Urinary bladder (tissue), 4 donors: Measurements from ENCODE around the gene APLP1. TPM values are rescaled to one million over a fixed set of nuclear protein-coding genes. Genes with fewer than 3 reads are reported as not detected.
A peak's percentile ranks its signal among the peaks of the same experiment; 100 is the strongest.
"Not testable (repeated sequence)": the region's sequence is repeated elsewhere in the genome, so short reads cannot be mapped to it uniquely, and the experiment has no call there.

Source experiments
- DNase-seq: peaks from one replicate; pipeline ENCODE4 v3.0.0-alpha.2; 2015; ENCODE audit errors: extremely low spot score
- H3K27ac ChIP-seq: one replicate; pipeline ENCODE4 v1.5.1; 2013; ENCODE audit warnings: low read depth, mild to moderate bottlenecking, moderate library complexity
- H3K36me3 ChIP-seq: one replicate; pipeline ENCODE4 v1.6.1; 2013; ENCODE audit warnings: mild to moderate bottlenecking, moderate library complexity; ENCODE audit not compliant: insufficient read depth
- H3K4me1 ChIP-seq: one replicate; pipeline ENCODE4 v1.6.1; 2013; ENCODE audit warnings: mild to moderate bottlenecking, moderate library complexity; ENCODE audit not compliant: insufficient read depth
- H3K4me3 ChIP-seq: one replicate; pipeline ENCODE4 v1.5.1; 2013; ENCODE audit warnings: low read depth, low read length
- WGBS: extraction: QIAGEN DNeasy Blood & Tissue Kit; methylation state at CpG from one replicate; pipeline ENCODE4 v1.1.7; 2013; 5-methylcytosine and 5-hydroxymethylcytosine counted together
- polyA plus RNA-seq: library from polyadenylated mRNA; stranded (reverse); fragments of 200-250 nt; gene quantifications from one replicate; pipeline ENCODE4 v1.2.3, GENCODE V29; 2013
- total RNA-seq: library from RNA; depleted of rRNA; stranded (reverse); fragments of >200 nt; gene quantifications from one replicate; pipeline ENCODE4 v1.2.3, GENCODE V29; 2014
- donor health status: healthy with polysubstance abuse.
- donor health status: healthy.

APLP1 gene
- total and polyA plus RNA-seq, 2 donors, result 3.0 to 5.8 TPM

GRCh38 chr19:35860818-35861639 is 7.3 kb upstream of the APLP1 start:
- H3K27ac ChIP-seq, result no peak overlapping the region
- no peak for DNase-seq
- H3K36me3 ChIP-seq, result no peaks in the 10 kb centered on the region
- no peaks in the 10 kb centered on the region for H3K4me1 ChIP-seq
- H3K4me3 ChIP-seq, result no peak overlapping the region
- WGBS, result 11% methylated on average over 55 of the region's 55 CpGs

GRCh38 chr19:35861640-35862160 is 6.7 kb upstream of the APLP1 start:
- H3K4me3 ChIP-seq, result no peak overlapping the region
- 53% methylated on average over 19 of the region's 19 CpGs for WGBS
- no peak overlapping the region for H3K27ac ChIP-seq
- H3K36me3 ChIP-seq, result no peaks in the 10 kb centered on the region
- no peak for DNase-seq
- H3K4me1 ChIP-seq, result no peaks in the 10 kb centered on the region

- Histone ChIP-seq H3K36me3 (no peaks in the 10 kb centered on the region), H3K4me1 (no peaks in the 10 kb centered on the region), H3K4me3 (no peak overlapping the region), H3K27ac (no peak overlapping the region)
- 79% methylated on average over 14 of the region's 14 CpGs for WGBS
- DNase-seq, result no peak
Measured at GRCh38 chr19:35862528-35862927, 5.8 kb upstream of the APLP1 start.

- Histone ChIP-seq H3K4me3 (no peak overlapping the region), H3K27ac (no peak overlapping the region), H3K36me3 (no peaks in the 10 kb centered on the region), H3K4me1 (no peaks in the 10 kb centered on the region)
- WGBS, result 87% methylated on average over 5 of the region's 5 CpGs
- DNase-seq, result no peak
Measured at GRCh38 chr19:35863018-35863417, 5.4 kb upstream of the APLP1 start.

- no peak overlapping the region for H3K27ac ChIP-seq
- DNase-seq, result no peak
- 1% methylated on average over 15 of the region's 15 CpGs for WGBS
- peak overlapping the region; percentile 40 for H3K4me3 ChIP-seq
- peaks cover 4% of the 10 kb centered on the region for H3K4me1 ChIP-seq
- H3K36me3 ChIP-seq, result no peaks in the 10 kb centered on the region
Measured at GRCh38 chr19:35868823-35869326, 501 bp downstream of the APLP1 start.

GRCh38 chr19:35869327-35870123 is 1.2 kb downstream of the APLP1 start:
- DNase-seq, result no peak
- no peak overlapping the region for H3K27ac ChIP-seq
- peaks cover 4% of the 10 kb centered on the region for H3K4me1 ChIP-seq
- 2% methylated on average over 51 of the region's 51 CpGs for WGBS
- H3K4me3 ChIP-seq, result no peak overlapping the region
- H3K36me3 ChIP-seq, result no peaks in the 10 kb centered on the region

- not testable (repeated sequence) for H3K4me1 ChIP-seq, H3K4me3 ChIP-seq, DNase-seq, H3K27ac ChIP-seq, H3K36me3 ChIP-seq
- 38% methylated on average over 26 of the region's 26 CpGs for WGBS
Measured at GRCh38 chr19:35870124-35870736, 1.9 kb downstream of the APLP1 start.

- Histone ChIP-seq H3K4me3 (no peak overlapping the region), H3K36me3 (no peaks in the 10 kb centered on the region), H3K4me1 (peaks cover 4% of the 10 kb centered on the region), H3K27ac (no peak overlapping the region)
- 81% methylated on average over 12 of the region's 12 CpGs for WGBS
- DNase-seq, result no peak
Measured at GRCh38 chr19:35870798-35871197, 2.4 kb downstream of the APLP1 start.

GRCh38 chr19:35871611-35872010 is 3.2 kb downstream of the APLP1 start:
- no peak for DNase-seq
- Histone ChIP-seq H3K4me3 (no peak overlapping the region), H3K4me1 (peaks cover 4% of the 10 kb centered on the region), H3K27ac (no peak overlapping the region), H3K36me3 (no peaks in the 10 kb centered on the region)
- 86% methylated on average over 12 of the region's 12 CpGs for WGBS

- Histone ChIP-seq H3K4me3 (no peak overlapping the region), H3K36me3 (no peaks in the 10 kb centered on the region), H3K4me1 (peaks cover 4% of the 10 kb centered on the region), H3K27ac (no peak overlapping the region)
- WGBS, result 85% methylated on average over 5 of the region's 5 CpGs
- no peak for DNase-seq
Measured at GRCh38 chr19:35872180-35872579, 3.8 kb downstream of the APLP1 start.

- H3K36me3 ChIP-seq, result no peaks in the 10 kb centered on the region
- H3K4me1 ChIP-seq, result peaks cover 2% of the 10 kb centered on the region
- DNase-seq, result no peak
- H3K27ac ChIP-seq, result no peak overlapping the region
- no peak overlapping the region for H3K4me3 ChIP-seq
- 93% methylated on average over 32 of the region's 32 CpGs for WGBS
Measured at GRCh38 chr19:35874392-35874930, 6.1 kb downstream of the APLP1 start.

- DNase-seq, result no peak
- no peak overlapping the region for H3K4me3 ChIP-seq
- H3K27ac ChIP-seq, result no peak overlapping the region
- WGBS, result 49% methylated on average over 23 of the region's 23 CpGs
- no peaks in the 10 kb centered on the region for H3K4me1 ChIP-seq
- no peaks in the 10 kb centered on the region for H3K36me3 ChIP-seq
Measured at GRCh38 chr19:35879068-35879467, 10.7 kb downstream of the APLP1 start.

GRCh38 chr19:35879770-35880317 is 11.5 kb downstream of the APLP1 start:
- WGBS, result 2% methylated on average over 28 of the region's 28 CpGs
- DNase-seq, result no peak

More at GRCh38 chr19:35879770-35880317, 11.5 kb downstream of the APLP1 start:
- Histone ChIP-seq H3K36me3 (no peaks in the 10 kb centered on the region), H3K4me1 (no peaks in the 10 kb centered on the region), H3K4me3 (no peak overlapping the region), H3K27ac (no peak overlapping the region)
